HepG2 (cell line): ENCODE measurements around the gene SERPINF2. TPM values are rescaled to one million over a fixed set of nuclear protein-coding genes. Genes with fewer than 3 reads are reported as not detected.
A peak's percentile ranks its signal among the peaks of the same experiment; 100 is the strongest.

ENCODE experiments used
- ATAC-seq: fragments of 200-7000 bp; cut with Tn5 transposase; 3 replicates; pipeline ENCODE4 v1.9.1; 2020; ENCODE audit warnings: mild to moderate bottlenecking, moderate library complexity
- BruUV-seq: library from RNA; stranded (reverse); fragments of 400-500 nt; replicated peaks from 2 replicates; lab custom pipeline; 2021; lab: Mats Ljungman, UMichigan
- CTCF ChIA-PET: fragments of 300-600 bp; formaldehyde crosslinking; extraction: SDS; loops from one replicate; lab custom pipeline; 2021; ENCODE audit warnings: low total read pairs, inconsistent platforms, low intra/inter-chr PET ratio; lab: Yijun Ruan, JAX
- POLR2A ChIA-PET: fragments of 350-600 bp; sonication (Branson Sonifier 250); formaldehyde crosslinking; loops from one replicate; lab custom pipeline; 2020; ENCODE audit warnings: antibody characterized with exemption, inconsistent platforms; lab: Yijun Ruan, JAX
- DNase-seq: peaks from one replicate; pipeline ENCODE4 v3.0.0-alpha.2; 2015; ENCODE audit warnings: low spot score
- FAIRE-seq: peaks from 3 replicates; lab custom pipeline; 2011; peaks lifted over from hg19 to GRCh38; lab: Jason Lieb, UNC
- H2AFZ ChIP-seq: one replicate; pipeline ENCODE4 v1.6.1; 2011; ENCODE audit warnings: low read length, inconsistent platforms
- H3K27ac ChIP-seq: fragments of 300-600 bp; 3 replicates; pipeline ENCODE4 v1.8.0; 2011; ENCODE audit warnings: mixed run types, mild to moderate bottlenecking, mixed read lengths, low read length, inconsistent platforms; ENCODE audit not compliant: insufficient read depth; ENCODE audit errors: extremely low read length
- H3K27me3 ChIP-seq, 2 experiments: fragments of 200-600 bp in 1 of 2; 2 replicates in 1 of 2; 3 replicates in 1 of 2; pipeline versions ENCODE4 v1.6.0 to v1.8.0; 2011; ENCODE audit warnings: low read length in 2 of 2, mild to moderate bottlenecking in 2 of 2, moderate library complexity in 2 of 2, inconsistent platforms in 1 of 2; ENCODE audit not compliant: insufficient read depth in 2 of 2, control insufficient read depth in 1 of 2
- H3K36me3 ChIP-seq, 2 experiments: fragments of 200-600 bp in 1 of 2; replicated peaks in 1 of 2; 2 replicates in 1 of 2; 3 replicates in 1 of 2; pipeline versions ENCODE4 v1.5.1 to v1.8.0; 2011; ENCODE audit warnings: low read length in 2 of 2, inconsistent platforms in 1 of 2; ENCODE audit not compliant: insufficient read depth in 2 of 2, control insufficient read depth in 1 of 2
- H3K4me1 ChIP-seq: 2 replicates; pipeline ENCODE4 v1.5.1; 2012; ENCODE audit warnings: low read length, inconsistent platforms; ENCODE audit not compliant: insufficient read depth
- H3K4me2 ChIP-seq: 2 replicates; pipeline ENCODE4 v1.6.0; 2011; ENCODE audit warnings: low read depth, low read length, inconsistent platforms
- H3K4me3 ChIP-seq, 3 experiments: fragments of 200-600 bp in 1 of 3; sonication (generic), shearing (Covaris generic) in 1 of 3; replicated peaks in 1 of 3; 2 replicates each; pipeline ENCODE4 v1.5.1; 2011 to 2016; ENCODE audit warnings: low read length in 3 of 3, inconsistent platforms in 2 of 3, low read depth in 2 of 3, mild to moderate bottlenecking in 2 of 3, control low read depth in 1 of 3, mixed read lengths in 1 of 3; ENCODE audit not compliant: insufficient read depth in 1 of 3
- H3K79me2 ChIP-seq: one replicate; pipeline ENCODE4 v1.6.1; 2011; ENCODE audit warnings: low read length, inconsistent platforms; ENCODE audit not compliant: insufficient read depth
- H3K9ac ChIP-seq: 2 replicates; pipeline ENCODE4 v1.6.0; 2011; ENCODE audit warnings: mild to moderate bottlenecking, low read depth, low read length, inconsistent platforms; ENCODE audit not compliant: insufficient read depth
- H3K9me3 ChIP-seq: 2 replicates; pipeline ENCODE4 v1.5.1; 2012; ENCODE audit warnings: mild to moderate bottlenecking, low read length
- H4K20me1 ChIP-seq: 2 replicates; pipeline ENCODE4 v1.6.0; 2011; ENCODE audit warnings: inconsistent platforms, mild to moderate bottlenecking, low read length, moderate library complexity; ENCODE audit not compliant: insufficient read depth
- AGO2 ChIP-seq: fragments of 200-400 bp; formaldehyde crosslinking; optimal IDR thresholded peaks from 2 replicates; pipeline ENCODE3; 2017; ENCODE audit warnings: mild to moderate bottlenecking, low read depth, low read length, moderate library complexity
- ARID3A ChIP-seq: IDR thresholded peaks from 2 replicates; pipeline ENCODE4 v1.6.1; 2012; ENCODE audit warnings: low read depth, low read length, improper control_type of control experiment
- BRCA1 ChIP-seq: sonication (generic); formaldehyde crosslinking; IDR thresholded peaks from 2 replicates; pipeline ENCODE4 v1.4.0; 2020; ENCODE audit warnings: missing genetic modification reagents
- CBX5 ChIP-seq: sonication (generic); formaldehyde crosslinking; IDR thresholded peaks from 2 replicates; pipeline ENCODE4 v1.4.0; 2020; ENCODE audit warnings: missing genetic modification reagents, borderline replicate concordance
- FOXO4 ChIP-seq: sonication (generic); formaldehyde crosslinking; conservative IDR thresholded peaks from 2 replicates; pipeline ENCODE4 v1.8.1; 2023; ENCODE audit warnings: missing genetic modification reagents
- HMGA1 ChIP-seq: sonication (generic); formaldehyde crosslinking; conservative IDR thresholded peaks from 2 replicates; pipeline ENCODE4 v1.4.0; 2020; ENCODE audit warnings: missing genetic modification reagents
- MYNN ChIP-seq: sonication (generic); formaldehyde crosslinking; IDR thresholded peaks from 2 replicates; pipeline ENCODE4 v1.4.0; 2020; ENCODE audit warnings: mild to moderate bottlenecking, low read depth, missing genetic modification reagents
- NR2C2 ChIP-seq: sonication (generic); formaldehyde crosslinking; IDR thresholded peaks from 2 replicates; pipeline ENCODE4 v1.4.0; 2020; ENCODE audit warnings: missing genetic modification reagents, mild to moderate bottlenecking, moderate library complexity, borderline replicate concordance
- POLR2A ChIP-seq, 2 experiments: IDR thresholded peaks; 2 replicates each; pipeline ENCODE4 v1.6.1; 2011; ENCODE audit warnings: low read depth in 2 of 2, low read length in 2 of 2, mild to moderate bottlenecking in 1 of 2, moderate library complexity in 1 of 2; ENCODE audit not compliant: insufficient read depth in 1 of 2
- POLR2G ChIP-seq: fragments of 200-400 bp; formaldehyde crosslinking; IDR thresholded peaks from 2 replicates; pipeline ENCODE4 v1.6.1; 2018; ENCODE audit warnings: mild to moderate bottlenecking, low read depth, low read length, moderate library complexity
- RARA ChIP-seq: IDR thresholded peaks from 2 replicates; pipeline ENCODE4 v1.6.1; 2016; ENCODE audit warnings: missing genetic modification reagents, missing compliant biosample characterization
- SKIL ChIP-seq: sonication (generic); formaldehyde crosslinking; IDR thresholded peaks from 2 replicates; pipeline ENCODE4 v1.8.0; 2022; ENCODE audit warnings: missing genetic modification reagents, mild to moderate bottlenecking, moderate library complexity, borderline replicate concordance
- SNAI1 ChIP-seq: sonication (generic); formaldehyde crosslinking; IDR thresholded peaks from 2 replicates; pipeline ENCODE4 v1.5.0; 2020; ENCODE audit warnings: mild to moderate bottlenecking, missing genetic modification reagents, borderline replicate concordance
- ZFY ChIP-seq: sonication (generic); formaldehyde crosslinking; IDR thresholded peaks from 2 replicates; pipeline ENCODE4 v1.4.0; 2020; ENCODE audit warnings: missing genetic modification reagents
- ZNF263 ChIP-seq: sonication (generic); formaldehyde crosslinking; IDR thresholded peaks from 2 replicates; pipeline ENCODE4 v1.4.0; 2020; ENCODE audit warnings: missing genetic modification reagents
- ZNF280D ChIP-seq: sonication (generic); formaldehyde crosslinking; IDR thresholded peaks from 2 replicates; pipeline ENCODE4 v1.5.1; 2020; ENCODE audit warnings: mild to moderate bottlenecking, missing genetic modification reagents
- ZNF670 ChIP-seq: sonication (generic); formaldehyde crosslinking; IDR thresholded peaks from 2 replicates; pipeline ENCODE4 v1.8.0; 2022; ENCODE audit warnings: mild to moderate bottlenecking, missing genetic modification reagents, borderline replicate concordance
- WGBS: methylation state at CpG from one replicate; pipeline ENCODE4 v1.1.6; 2017; ENCODE audit warnings: low lambda C conversion rate; 5-methylcytosine and 5-hydroxymethylcytosine counted together
- in situ Hi-C: cut with HindIII; loops from 2 replicates; pipeline ENCODE4 v1.10.0; 2017; ENCODE audit warnings: low pct_unique_long_range_greater_than_20kb; ENCODE audit not compliant: extremely low pct_ligation_motif_present
- intact Hi-C: fragments of 100-400 bp; cut with micrococcal nuclease; formaldehyde crosslinking; loops from one replicate; pipeline ENCODE4 v1.10.0; 2022; ENCODE audit not compliant: unreplicated experiment
- polyA plus RNA-seq, 8 experiments: library from polyadenylated mRNA; depleted of rRNA in 3 of 8; stranded (reverse) in 7 of 8; unstranded in 1 of 8; fragments of >200 nt; fragmentation: Illumina TruSeq in 4 of 8; extraction: Trizol in 4 of 8; gene quantifications; 2 replicates each; pipeline versions ENCODE4 v1.2.1 to v1.2.3, GENCODE V29; 2011 to 2016; ENCODE audit warnings: low read depth in 4 of 8, missing spikeins in 1 of 8, mixed read lengths in 1 of 8; ENCODE audit not compliant: insufficient read depth in 1 of 8
- total RNA-seq, 5 experiments: library from RNA; depleted of rRNA; stranded (reverse); fragments of >200 nt; fragmentation: Illumina TruSeq; extraction: Trizol; gene quantifications; 2 replicates each; pipeline ENCODE4 v1.2.3, GENCODE V29; 2016; ENCODE audit warnings: low read depth in 1 of 5

SERPINF2 gene
- total and polyA plus RNA-seq, 2 of the 13 experiments (the other 11 are each of a cell fraction or from before 2014, with no cell fraction given): 309 to 548 TPM

- intact Hi-C loops (no loop called here), in situ Hi-C loops (no loop called here)
- ATAC-seq: no peak
- H2AFZ ChIP-seq: no peak overlapping the region
- no peak for DNase-seq
- H3K27me3 ChIP-seq: no peaks in the 10 kb centered on the region
- BruUV-seq: no TSS peak
- peaks cover 35 to 61% of the 10 kb centered on the region in 2 experiments for H3K36me3 ChIP-seq
- no peak for FAIRE-seq
- no peak overlapping the region for H3K9ac ChIP-seq
- H3K79me2 ChIP-seq: no peaks in the 10 kb centered on the region
- 0 out of 2 replicates have a peak, but pooled peaks cover 2% of the 10 kb centered on the region for H4K20me1 ChIP-seq
- 97% methylated on average over 6 of the region's 7 CpGs for WGBS
- no peaks in the 10 kb centered on the region for H3K4me1 ChIP-seq
- ChIA-PET POLR2A (interaction anchor here (0.7 to 4.2 kb wide), 8 partner anchors 14 to 63 kb away, joined by 3 to 42 read pairs (median 4); partner anchors contain the start of gene SERPINF1), CTCF (no interaction called here)
- H3K4me3 ChIP-seq: no peak overlapping the region
- no peak overlapping the region for H3K4me2 ChIP-seq
- H3K9me3 ChIP-seq: no peaks in the 10 kb centered on the region
- no peak overlapping the region for H3K27ac ChIP-seq
- TF ChIP-seq RARA (CRISPR knock-in tag) (no peak), POLR2A (IDR thresholded peaks at IDR 0.05; ENCODE audit: insufficient read depth in 1 of 2, low read depth in 2 of 2, low read length in 2 of 2) (peak; percentile 2 to 26; a peak in 2 of 4 replicates), MYNN (CRISPR knock-in tag) (no peak), AGO2 (peak; percentile 23), NR2C2 (CRISPR knock-in tag) (no peak), SKIL (CRISPR knock-in tag) (no peak), CBX5 (no peak), HMGA1 (CRISPR knock-in tag) (no peak), ZNF670 (CRISPR knock-in tag) (no peak), BRCA1 (CRISPR knock-in tag) (no peak), ZFY (no peak), SNAI1 (CRISPR knock-in tag) (no peak), POLR2G (peak; percentile 58), ARID3A (no peak), ZNF280D (CRISPR knock-in tag) (no peak), FOXO4 (CRISPR knock-in tag) (no peak), ZNF263 (CRISPR knock-in tag) (no peak)
These were observed 34.2 kb downstream of the SERPINF2 start for GRCh38 chr17:1776857-1777256.
